Measurements from ENCODE around the gene JUNB. TPM values are rescaled to one million over a fixed set of nuclear protein-coding genes. Genes with fewer than 3 reads are reported as not detected.
A peak's percentile ranks its signal among the peaks of the same experiment; 100 is the strongest.

The JUNB gene
- total and polyA plus RNA-seq, 2 of the 13 experiments (the other 11 are each of a cell fraction or from before 2014, with no cell fraction given) = 7.7 to 8.2 TPM

DNA sequence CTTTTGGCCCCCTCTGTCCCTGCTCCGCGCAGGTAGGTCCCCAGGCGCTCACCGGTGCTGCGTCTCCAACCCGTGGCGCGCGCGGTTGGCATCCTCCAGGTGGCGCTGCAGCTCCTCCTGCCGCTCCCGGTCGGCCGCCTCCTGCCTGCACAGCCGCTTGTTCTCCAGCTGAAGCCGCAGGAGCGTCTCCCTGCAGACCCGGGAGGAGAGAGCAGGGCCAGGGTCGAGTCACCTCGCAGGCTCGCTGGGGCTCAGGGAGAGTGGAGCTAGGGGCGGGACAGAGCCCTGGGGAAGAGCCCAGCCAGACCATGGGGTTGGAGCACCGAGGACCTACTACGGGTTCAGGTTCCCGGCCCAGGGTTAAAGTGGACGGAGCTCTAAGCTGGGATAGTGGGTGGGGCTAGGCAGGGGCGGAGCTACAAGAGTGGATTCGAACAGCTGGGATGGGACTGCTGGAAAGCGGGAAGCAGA is 25.2 kb upstream of the JUNB start (continued):
- TF ChIP-seq MAZ (IDR thresholded peaks at IDR 0.05; ENCODE audit: borderline replicate concordance, low read depth, low read length) = no peak
- TF ChIP-seq MAZ (CRISPR knock-in tag; IDR thresholded peaks at IDR 0.05; ENCODE audit: low read depth) = peak; percentile 70
- no peak for TF ChIP-seq SOX6 (IDR thresholded peaks at IDR 0.05)
- peak; percentile 51 for TF ChIP-seq SOX6 (CRISPR knock-in tag; IDR thresholded peaks at IDR 0.05)
- TF ChIP-seq, protein P1, sequence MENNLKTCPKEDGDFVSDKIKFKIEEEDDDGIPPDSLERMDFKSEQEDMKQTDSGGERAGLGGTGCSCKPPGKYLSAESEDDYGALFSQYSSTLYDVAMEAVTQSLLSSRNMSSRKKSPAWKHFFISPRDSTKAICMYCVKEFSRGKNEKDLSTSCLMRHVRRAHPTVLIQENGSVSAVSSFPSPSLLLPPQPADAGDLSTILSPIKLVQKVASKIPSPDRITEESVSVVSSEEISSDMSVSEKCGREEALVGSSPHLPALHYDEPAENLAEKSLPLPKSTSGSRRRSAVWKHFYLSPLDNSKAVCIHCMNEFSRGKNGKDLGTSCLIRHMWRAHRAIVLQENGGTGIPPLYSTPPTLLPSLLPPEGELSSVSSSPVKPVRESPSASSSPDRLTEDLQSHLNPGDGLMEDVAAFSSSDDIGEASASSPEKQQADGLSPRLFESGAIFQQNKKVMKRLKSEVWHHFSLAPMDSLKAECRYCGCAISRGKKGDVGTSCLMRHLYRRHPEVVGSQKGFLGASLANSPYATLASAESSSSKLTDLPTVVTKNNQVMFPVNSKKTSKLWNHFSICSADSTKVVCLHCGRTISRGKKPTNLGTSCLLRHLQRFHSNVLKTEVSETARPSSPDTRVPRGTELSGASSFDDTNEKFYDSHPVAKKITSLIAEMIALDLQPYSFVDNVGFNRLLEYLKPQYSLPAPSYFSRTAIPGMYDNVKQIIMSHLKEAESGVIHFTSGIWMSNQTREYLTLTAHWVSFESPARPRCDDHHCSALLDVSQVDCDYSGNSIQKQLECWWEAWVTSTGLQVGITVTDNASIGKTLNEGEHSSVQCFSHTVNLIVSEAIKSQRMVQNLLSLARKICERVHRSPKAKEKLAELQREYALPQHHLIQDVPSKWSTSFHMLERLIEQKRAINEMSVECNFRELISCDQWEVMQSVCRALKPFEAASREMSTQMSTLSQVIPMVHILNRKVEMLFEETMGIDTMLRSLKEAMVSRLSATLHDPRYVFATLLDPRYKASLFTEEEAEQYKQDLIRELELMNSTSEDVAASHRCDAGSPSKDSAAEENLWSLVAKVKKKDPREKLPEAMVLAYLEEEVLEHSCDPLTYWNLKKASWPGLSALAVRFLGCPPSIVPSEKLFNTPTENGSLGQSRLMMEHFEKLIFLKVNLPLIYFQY (CRISPR knock-in tag; IDR thresholded peaks at IDR 0.05; ENCODE audit: borderline replicate concordance) = 0 out of 2 replicates have a peak, but pooled peaks have one; percentile 50
- peak; percentile 58; the same call in 1 of the 2 replicates for TF ChIP-seq RXRA (CRISPR knock-in tag; IDR thresholded peaks at IDR 0.05)
- TF ChIP-seq BHLHE40 (IDR thresholded peaks at IDR 0.05; ENCODE audit: low read length) = no peak
- TF ChIP-seq ZNF274 (CRISPR knock-in tag; IDR thresholded peaks at IDR 0.05) = peak; percentile 61; the same call in 1 of the 2 replicates
- no peak for TF ChIP-seq NCOA2 (CRISPR knock-in tag; IDR thresholded peaks at IDR 0.05)
- TF ChIP-seq, protein P2, sequence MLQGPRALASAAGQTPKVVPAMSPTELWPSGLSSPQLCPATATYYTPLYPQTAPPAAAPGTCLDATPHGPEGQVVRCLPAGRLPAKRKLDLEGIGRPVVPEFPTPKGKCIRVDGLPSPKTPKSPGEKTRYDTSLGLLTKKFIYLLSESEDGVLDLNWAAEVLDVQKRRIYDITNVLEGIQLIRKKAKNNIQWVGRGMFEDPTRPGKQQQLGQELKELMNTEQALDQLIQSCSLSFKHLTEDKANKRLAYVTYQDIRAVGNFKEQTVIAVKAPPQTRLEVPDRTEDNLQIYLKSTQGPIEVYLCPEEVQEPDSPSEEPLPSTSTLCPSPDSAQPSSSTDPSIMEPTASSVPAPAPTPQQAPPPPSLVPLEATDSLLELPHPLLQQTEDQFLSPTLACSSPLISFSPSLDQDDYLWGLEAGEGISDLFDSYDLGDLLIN (CRISPR knock-in tag; IDR thresholded peaks at IDR 0.05; ENCODE audit: borderline replicate concordance) = no peak
- TF ChIP-seq KDM4B (CRISPR knock-in tag; IDR thresholded peaks at IDR 0.05) = peak; percentile 64; the same call in 1 of the 2 replicates
- TF ChIP-seq SAFB2 (CRISPR knock-in tag; IDR thresholded peaks at IDR 0.05; ENCODE audit: borderline replicate concordance, low read depth) = no peak
- TF ChIP-seq ZC3H4 (CRISPR knock-in tag; IDR thresholded peaks at IDR 0.05; ENCODE audit: borderline replicate concordance) = no peak
- 0 out of 2 replicates have a peak, but pooled peaks have one; percentile 11 for TF ChIP-seq FOXC1 (CRISPR knock-in tag; IDR thresholded peaks at IDR 0.05; ENCODE audit: borderline replicate concordance)
- TF ChIP-seq MAFF (IDR thresholded peaks at IDR 0.05; ENCODE audit: low read depth, low read length) = no peak
- TF ChIP-seq, protein P3, sequence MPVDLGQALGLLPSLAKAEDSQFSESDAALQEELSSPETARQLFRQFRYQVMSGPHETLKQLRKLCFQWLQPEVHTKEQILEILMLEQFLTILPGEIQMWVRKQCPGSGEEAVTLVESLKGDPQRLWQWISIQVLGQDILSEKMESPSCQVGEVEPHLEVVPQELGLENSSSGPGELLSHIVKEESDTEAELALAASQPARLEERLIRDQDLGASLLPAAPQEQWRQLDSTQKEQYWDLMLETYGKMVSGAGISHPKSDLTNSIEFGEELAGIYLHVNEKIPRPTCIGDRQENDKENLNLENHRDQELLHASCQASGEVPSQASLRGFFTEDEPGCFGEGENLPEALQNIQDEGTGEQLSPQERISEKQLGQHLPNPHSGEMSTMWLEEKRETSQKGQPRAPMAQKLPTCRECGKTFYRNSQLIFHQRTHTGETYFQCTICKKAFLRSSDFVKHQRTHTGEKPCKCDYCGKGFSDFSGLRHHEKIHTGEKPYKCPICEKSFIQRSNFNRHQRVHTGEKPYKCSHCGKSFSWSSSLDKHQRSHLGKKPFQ (CRISPR knock-in tag; IDR thresholded peaks at IDR 0.05; ENCODE audit: insufficient replicate concordance) = no peak
- TF ChIP-seq ZNF788 (CRISPR knock-in tag; IDR thresholded peaks at IDR 0.05; ENCODE audit: borderline replicate concordance) = peak; percentile 89
- TF ChIP-seq TRIM22 (IDR thresholded peaks at IDR 0.05) = no peak
- no peak for TF ChIP-seq ZNF652 (CRISPR knock-in tag; IDR thresholded peaks at IDR 0.05; ENCODE audit: borderline replicate concordance, low read depth)
- TF ChIP-seq, protein P4, sequence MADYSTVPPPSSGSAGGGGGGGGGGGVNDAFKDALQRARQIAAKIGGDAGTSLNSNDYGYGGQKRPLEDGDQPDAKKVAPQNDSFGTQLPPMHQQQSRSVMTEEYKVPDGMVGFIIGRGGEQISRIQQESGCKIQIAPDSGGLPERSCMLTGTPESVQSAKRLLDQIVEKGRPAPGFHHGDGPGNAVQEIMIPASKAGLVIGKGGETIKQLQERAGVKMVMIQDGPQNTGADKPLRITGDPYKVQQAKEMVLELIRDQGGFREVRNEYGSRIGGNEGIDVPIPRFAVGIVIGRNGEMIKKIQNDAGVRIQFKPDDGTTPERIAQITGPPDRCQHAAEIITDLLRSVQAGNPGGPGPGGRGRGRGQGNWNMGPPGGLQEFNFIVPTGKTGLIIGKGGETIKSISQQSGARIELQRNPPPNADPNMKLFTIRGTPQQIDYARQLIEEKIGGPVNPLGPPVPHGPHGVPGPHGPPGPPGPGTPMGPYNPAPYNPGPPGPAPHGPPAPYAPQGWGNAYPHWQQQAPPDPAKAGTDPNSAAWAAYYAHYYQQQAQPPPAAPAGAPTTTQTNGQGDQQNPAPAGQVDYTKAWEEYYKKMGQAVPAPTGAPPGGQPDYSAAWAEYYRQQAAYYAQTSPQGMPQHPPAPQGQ (CRISPR knock-in tag; IDR thresholded peaks at IDR 0.05; ENCODE audit: borderline replicate concordance) = no peak
- TF ChIP-seq ZNF7 (CRISPR knock-in tag; IDR thresholded peaks at IDR 0.05) = no peak

Measured in HepG2 (cell line).